Embryonic facial prominence (tissue), 1 donor: ENCODE results near the gene POMT2.

Source experiments
- DNase-seq: peaks from one replicate; pipeline ENCODE4 v3.0.0-alpha.2; 2016; ENCODE audit errors: extremely low spot score

Gene POMT2

GRCh38 chr14:77267937-77268699 is 52.6 kb downstream of the POMT2 start:
- DNase-seq: no peak

- DNase-seq: no peak
These were observed 54.3 kb downstream of the POMT2 start for GRCh38 chr14:77266336-77266735.

DNA sequence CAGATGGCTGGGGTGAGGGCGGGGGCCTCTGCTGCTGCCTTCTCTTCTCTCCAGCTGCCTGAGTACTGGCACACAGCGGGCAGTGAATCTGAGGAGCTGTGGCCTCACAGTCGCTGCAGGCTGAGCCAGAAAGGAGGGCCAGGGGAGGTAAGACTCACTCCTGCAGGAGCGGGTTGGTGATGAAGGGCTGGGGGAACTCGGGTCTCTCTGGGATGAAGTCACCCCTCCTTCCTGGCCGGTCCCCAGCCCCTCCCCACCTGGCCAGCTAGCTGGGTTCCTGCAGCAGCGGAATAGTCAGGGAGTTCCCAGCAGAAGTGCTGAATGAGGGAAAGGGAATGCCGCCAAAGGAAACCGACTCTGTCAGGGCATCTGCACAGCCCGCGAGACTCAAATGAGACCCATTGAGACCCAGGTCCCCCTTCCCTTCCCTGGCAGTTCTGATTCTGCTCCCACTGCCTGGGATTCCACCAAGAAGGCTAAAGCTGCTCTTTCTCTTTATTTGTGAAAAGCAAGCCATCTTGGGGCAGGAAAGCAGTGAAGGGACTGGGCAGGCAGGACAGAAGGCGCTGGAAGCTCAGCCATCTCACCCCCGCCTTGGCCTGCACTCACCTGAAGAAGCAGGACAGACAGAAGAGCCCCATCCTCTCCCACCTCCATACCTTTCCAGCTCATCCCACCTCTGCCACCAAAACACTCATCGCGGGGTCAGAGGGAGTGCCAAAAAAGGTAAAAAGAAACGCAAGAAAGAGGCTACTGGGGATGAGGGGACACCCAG is 54.9 kb downstream of the POMT2 start:
- no peak for DNase-seq

DNA sequence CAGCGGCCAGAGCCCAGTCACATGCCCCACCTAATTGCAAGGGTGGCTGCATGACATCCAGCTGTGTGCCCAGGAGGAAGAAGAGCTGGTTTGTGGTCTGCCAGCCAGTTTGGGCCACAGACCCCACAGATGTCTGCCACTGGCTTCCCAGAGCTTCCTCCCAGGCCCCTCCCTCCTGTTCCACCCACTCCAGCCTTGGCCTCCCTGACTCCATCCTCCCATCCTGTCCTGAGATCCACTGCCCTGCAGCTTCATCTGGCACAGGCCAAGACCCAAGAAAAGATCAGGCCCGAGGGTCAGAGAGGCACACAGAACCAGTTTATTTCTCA is 55.5 kb downstream of the POMT2 start:
- DNase-seq: no peak

DNA sequence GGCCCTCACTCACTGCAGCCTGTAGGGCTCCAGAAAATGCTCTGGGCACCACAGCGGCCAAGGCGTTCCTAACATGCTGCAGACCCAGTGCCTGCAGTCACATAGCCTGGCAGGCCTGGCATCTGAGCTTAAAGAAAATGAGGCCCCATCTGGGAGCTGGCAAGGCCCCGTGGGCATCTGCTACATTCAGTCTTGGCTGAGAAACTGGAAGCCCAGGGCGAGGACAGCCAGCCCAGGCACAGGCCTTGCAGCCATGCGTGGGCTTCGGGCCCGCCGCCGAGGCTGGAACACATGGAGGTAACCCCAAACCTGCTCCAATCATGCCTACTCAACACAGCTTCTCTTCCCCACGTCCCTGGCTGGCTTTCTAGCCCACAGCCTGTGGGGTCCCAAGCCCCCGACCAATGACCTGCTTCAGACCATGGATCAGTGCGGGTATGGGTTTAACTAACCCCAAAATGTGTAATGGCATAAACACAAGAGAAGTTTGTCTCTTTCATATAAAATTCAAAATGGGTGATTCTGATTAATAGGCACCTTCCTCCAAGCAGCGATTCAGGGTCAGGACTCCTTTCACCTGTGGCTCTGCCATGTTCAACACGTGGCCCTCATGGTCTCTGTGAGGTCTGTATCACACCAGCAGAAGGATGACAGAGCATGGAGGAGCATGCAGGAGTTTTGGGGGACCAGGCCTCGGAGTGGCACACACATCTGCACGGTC is 56.1 kb downstream of the POMT2 start:
- DNase-seq: no peak

- DNase-seq: no peak
These were observed 60.1 kb downstream of the POMT2 start for GRCh38 chr14:77260631-77261030.

DNA sequence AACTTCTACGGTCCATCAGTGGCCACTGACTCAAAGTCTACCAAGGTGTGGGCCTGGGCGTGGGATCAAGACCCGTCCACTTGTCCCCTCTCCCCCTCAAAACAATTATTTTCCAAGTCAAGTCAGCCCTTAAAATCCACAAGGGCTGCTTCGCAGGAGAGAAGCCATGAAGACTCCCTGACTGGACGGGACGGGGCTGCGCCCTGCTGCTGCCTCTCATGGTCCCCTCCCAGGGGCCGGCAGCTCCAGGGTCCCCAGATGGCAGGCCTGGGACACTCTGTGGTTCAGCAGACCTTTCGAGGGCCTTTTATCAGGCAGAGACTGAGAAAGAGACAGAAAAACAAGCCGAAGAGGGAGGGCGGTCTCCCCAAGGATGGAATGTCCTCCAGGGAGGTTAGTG is 60.5 kb downstream of the POMT2 start:
- DNase-seq: no peak

DNA sequence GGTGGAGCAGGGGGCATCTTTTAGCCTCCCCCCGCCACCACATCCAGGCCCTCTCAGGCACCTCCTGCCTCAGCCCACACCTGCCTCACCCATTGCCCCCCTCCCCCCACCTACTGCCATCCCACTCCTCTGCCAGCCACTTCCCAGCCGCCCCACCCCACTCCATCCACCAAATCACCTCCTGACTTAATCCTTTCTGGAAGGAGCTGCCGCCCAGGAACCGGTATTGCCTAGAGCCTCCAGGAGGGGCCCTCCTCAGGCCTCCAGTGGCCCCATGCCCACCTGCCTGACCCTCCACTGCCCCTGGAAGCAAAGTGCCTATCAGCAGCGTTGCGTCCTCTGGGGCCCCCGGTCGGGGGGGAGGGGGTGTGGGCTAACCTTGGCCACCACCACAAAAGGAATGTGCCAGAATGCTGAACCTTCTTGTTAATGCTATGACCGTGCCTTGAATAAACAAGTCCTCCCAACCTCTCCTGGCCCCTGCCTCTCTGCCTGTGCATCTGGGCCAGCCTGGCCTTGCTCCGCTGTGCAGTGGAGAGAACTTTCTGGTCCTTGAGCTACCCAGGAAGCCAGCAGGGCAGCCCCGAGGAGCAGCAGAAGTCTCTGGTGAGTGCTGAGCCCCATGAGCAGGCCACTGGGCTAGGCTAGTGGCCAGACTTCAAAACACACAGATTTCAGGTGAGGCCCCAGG is 61.5 kb downstream of the POMT2 start:
- no peak for DNase-seq

GRCh38 chr14:77258566-77258965 is 62.1 kb downstream of the POMT2 start:
- no peak for DNase-seq

DNA sequence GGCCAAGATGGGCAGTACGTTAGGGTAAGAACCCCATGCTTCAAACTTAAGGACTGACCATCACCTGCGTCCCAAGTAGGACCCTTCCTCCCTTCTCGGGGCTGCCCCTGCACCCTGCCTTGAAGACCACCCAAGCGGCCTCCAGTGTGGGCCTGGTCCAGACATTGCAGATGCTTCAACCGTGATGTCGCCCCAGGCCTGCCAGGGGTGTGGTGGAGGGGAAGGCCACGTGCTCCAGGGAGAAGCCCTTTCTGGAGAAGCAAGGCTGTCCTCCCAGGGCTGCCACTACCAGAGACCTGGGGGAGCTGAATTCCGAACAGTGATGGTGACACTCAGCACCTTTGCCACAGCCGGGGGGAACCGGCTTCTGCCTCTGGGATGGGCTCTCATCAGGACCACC is 63.0 kb downstream of the POMT2 start:
- DNase-seq: no peak

- no peak for DNase-seq
These were observed 64.0 kb downstream of the POMT2 start for GRCh38 chr14:77256694-77257093.

DNA sequence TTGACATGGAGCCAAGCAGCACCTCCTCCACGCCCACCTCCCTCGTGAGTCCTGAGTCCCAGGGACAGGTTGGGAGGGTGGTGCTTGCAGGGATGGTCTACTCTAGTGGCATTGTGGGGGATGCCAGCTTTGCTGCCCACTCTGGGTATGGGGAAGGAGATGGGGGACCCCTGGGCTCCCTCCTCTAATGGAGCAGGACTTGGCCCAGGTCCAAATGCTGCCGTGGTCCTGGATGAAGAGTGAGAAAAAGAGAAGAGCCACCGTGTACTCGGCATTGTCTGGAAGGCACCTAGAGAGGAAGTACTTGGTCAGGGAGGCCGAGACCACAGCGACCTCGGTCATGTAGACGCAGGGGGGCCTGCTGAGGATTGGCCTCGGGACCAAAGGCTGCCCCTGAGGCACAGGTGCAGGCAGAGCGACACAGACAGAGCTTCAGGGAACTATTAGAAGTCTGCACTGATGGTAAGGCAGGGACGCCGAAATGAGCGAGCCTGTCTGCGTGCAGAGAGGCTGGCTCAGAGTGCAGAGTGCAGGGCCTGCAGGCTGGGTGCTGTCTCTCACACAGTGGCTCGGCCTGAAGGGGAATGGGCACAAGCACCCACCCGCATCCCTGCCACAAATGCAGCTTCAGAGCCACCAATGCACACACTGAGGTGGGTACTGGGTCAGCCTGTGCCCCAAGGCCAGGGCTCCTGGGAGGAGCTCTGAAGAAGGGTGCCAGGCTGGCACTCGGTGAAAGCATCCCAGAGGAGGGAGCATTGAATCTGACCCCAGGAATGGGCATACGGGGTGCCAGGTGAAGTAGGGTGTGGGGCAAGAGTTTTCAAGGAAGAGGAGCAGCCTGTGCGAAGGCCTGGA is 67.1 kb downstream of the POMT2 start:
- no peak for DNase-seq

DNA sequence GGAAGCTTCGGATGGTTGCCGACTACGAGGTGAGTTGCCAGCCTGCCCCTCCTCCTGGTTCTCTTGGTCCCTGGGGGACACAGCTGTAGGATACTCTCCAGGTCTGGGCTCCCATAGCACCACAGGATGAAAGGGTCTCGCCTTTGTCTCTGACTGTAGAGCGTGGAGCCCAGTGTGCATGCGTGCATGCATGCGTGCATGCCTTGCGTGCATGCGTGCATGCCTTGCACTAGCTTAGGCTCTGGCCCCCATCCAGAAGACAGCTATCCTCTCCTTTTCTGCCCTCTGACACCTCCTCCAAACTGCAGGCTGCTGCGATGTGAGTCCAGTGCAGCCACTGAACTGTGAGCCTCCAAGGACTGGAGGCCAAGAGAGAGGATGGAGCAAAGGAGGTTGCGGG is 68.8 kb downstream of the POMT2 start:
- no peak for DNase-seq

DNA sequence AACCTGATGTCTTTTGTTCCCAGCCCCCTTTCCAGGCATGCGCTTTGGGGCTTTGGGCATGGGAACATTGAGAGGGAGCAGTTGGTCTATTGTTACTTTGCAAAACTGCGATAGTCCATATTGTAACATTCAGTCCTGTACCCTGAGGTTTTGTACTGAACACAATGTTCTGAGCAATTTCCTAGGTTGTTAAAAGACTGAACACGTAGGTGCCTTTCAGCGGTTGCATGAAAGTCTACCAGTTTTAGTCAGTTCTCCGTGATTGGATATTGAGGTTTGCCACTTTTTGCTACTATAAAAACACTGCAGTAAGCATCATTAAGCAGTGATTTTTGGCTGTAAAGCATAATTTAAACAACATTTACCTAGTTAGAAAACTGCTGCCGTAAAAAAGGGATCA is 69.8 kb downstream of the POMT2 start:
- DNase-seq: no peak

- DNase-seq: no peak
These were observed 71.4 kb downstream of the POMT2 start for GRCh38 chr14:77249286-77249685.

- no peak for DNase-seq
These were observed 72.0 kb downstream of the POMT2 start for GRCh38 chr14:77248666-77249065.

DNA sequence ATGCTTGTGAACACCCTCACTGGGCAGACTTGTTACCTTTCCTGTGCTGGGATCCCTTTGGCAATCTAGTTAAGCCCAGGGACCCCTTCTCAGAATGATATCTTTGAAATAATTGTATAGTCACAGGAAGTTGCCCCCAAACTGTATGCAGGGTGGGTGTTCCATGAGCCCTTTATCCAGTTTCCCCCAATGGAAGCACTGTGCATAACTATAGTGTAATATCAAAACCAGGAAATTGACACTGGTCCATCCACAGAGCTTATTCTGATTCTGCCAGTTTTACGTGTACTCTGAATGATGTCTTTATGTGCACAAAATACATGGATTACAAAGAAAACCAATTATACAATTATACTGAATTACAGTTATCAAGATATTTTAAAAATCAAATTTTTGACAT is 73.9 kb downstream of the POMT2 start:
- DNase-seq: no peak

DNA sequence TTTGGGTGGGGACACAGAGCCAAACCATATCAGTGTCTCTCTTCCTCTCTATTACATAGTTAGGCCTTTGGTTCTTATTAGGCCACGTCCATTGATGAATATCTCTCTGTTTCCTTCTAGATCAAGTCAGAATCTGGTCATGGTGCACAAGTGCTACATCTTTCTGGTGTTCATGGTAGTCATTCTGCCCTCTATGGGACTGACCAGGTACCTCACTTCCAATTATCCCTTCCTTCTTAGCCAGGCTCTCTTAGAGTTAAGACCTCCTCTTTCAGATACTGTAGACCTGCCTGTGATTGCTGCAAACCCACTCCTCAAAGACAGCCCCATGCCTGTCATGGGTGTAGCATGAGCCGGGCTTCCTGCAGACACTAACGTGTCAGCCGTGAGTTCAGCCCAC is 74.9 kb downstream of the POMT2 start:
- no peak for DNase-seq

GRCh38 chr14:77243853-77244252 is 76.8 kb downstream of the POMT2 start:
- no peak for DNase-seq

GRCh38 chr14:77242752-77243151 is 77.9 kb downstream of the POMT2 start:
- DNase-seq: no peak

GRCh38 chr14:77241955-77242354 is 78.7 kb downstream of the POMT2 start:
- no peak for DNase-seq
